GM19239 (cell line): ENCODE measurements around the gene PRKN.

Experiments
- DNase-seq: peaks from one replicate; pipeline ENCODE4 v3.0.0; 2011; ENCODE audit warnings: low spot score; ENCODE audit not compliant: insufficient read length
- FAIRE-seq: peaks from 2 replicates; lab custom pipeline; 2011; peaks lifted over from hg19 to GRCh38; lab: Jason Lieb, UNC

PRKN gene

GRCh38 chr6:161673026-161673425 lies 1054.5 kb downstream of the PRKN start:
- FAIRE-seq, result no peak
- no peak for DNase-seq

DNA sequence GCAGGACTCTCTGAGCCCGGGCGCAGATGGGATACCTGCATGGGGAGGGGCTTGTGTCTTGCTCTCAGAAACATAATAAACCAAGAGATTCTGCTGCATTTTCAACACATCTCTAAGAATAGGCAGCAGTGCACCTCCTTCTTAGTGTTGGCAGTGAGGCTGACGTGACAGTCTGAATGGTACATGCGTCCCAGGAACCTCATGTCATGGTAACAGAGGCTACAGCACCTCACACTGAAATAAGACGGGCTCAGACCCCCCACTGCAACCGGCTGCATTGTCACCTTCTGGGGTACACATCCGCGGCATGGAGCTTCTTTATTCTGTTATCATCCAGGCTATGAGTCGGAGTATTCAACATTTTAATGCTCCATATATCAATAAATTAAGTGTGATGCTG lies 1056.4 kb downstream of the PRKN start:
- no peak for DNase-seq
- FAIRE-seq, result no peak

DNA sequence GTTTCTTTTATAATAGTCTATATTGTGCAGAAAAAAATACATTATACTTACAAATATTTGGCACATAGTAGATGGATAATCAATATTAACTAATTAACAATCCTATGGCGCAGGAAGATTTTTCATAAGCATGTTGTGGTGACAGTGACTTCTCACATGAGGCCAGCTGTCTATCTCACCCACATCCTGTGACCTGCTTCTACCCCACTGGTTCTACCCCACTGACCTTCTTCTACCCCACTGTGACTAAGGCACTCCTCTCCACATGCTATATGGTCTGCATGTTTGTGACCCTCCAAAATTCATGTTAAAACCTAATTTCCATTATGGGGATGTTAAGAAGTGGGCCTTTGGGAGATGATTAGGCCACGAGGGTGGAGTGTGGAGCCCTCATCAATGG lies 1058.9 kb downstream of the PRKN start:
- DNase-seq, result no peak

GRCh38 chr6:161667957-161668356 lies 1059.6 kb downstream of the PRKN start:
- DNase-seq (no peak), FAIRE-seq (no peak)

More for the DNA sequence above, 1058.9 kb downstream of the PRKN start:
- no peak for FAIRE-seq

GRCh38 chr6:161663682-161664081 lies 1063.9 kb downstream of the PRKN start:
- no peak for FAIRE-seq
- DNase-seq, result no peak

GRCh38 chr6:161660666-161661571 lies 1066.6 kb downstream of the PRKN start:
- no peak for FAIRE-seq
- no peak for DNase-seq

- DNase-seq (no peak), FAIRE-seq (no peak)
Measured at GRCh38 chr6:161658211-161658610, 1069.4 kb downstream of the PRKN start.

- DNase-seq (no peak), FAIRE-seq (no peak)
Measured at GRCh38 chr6:161654209-161654608, 1073.4 kb downstream of the PRKN start.

DNA sequence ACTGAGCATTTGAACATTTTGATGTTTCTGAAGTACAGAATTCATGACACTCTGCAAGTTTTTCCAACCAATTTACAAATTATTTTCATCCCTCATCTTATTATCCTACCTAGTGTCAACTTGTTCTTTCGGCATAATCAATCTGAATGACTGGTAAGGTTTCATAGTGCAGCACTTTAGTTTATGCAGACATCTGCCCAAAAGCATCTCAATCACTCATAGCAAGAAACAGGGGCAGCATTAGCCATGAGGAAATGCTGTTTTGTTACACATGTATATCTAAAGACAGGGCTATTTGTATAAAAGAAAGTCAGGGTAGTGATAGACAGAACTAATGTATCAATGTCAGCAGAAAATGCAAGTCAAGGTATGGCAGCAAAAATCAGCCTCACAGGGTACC lies 1075.6 kb downstream of the PRKN start:
- FAIRE-seq (no peak), DNase-seq (no peak)

DNA sequence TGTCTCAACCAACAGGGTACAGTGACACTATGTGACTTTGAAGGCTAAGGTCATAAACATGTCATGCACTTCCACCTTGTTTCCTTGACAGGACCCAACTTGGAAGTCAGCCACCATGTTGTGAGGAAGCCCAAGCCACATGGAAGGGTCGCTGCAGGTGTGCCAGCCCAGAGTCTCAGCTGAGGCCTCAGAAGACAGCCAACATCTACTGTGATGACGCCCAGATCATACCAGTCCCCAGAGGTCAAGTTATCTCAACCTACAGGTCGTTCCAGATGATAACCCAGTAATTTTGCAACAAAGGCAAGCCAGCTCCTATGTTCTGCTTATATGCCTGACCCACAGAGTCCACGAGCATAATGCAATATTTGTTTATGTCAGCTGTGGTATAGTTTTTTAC lies 1077.7 kb downstream of the PRKN start:
- no peak for FAIRE-seq

GRCh38 chr6:161649068-161649467 lies 1078.5 kb downstream of the PRKN start:
- FAIRE-seq (no peak), DNase-seq (no peak)

More for the DNA sequence above, 1077.7 kb downstream of the PRKN start:
- DNase-seq, result no peak

GRCh38 chr6:161647234-161647633 lies 1080.3 kb downstream of the PRKN start:
- no peak for DNase-seq
- FAIRE-seq, result no peak

DNA sequence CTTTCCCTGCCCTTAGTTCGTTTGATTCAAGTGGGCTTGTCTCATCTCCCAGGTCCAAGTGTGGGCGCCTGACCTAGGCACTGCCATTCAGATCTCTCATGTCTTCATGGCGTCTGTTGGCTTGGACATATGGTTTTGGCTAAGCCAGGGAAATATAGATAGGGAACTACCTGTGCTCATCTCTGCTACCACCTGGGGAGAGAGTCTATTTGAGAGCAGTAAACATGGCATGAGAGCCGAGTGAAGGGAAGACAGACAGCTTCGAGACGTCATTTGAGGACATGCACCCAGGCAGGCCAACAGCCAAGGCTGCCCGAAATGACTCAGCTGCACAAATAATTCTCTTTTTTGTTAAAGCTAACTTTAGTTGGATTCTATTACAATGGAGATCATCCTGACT lies 1083.0 kb downstream of the PRKN start:
- no peak for FAIRE-seq
- no peak for DNase-seq

- no peak for DNase-seq
- FAIRE-seq, result no peak
Measured at GRCh38 chr6:161641175-161641574, 1086.4 kb downstream of the PRKN start.

GRCh38 chr6:161639772-161640171 lies 1087.8 kb downstream of the PRKN start:
- DNase-seq (no peak), FAIRE-seq (no peak)

GRCh38 chr6:161637658-161638057 lies 1089.9 kb downstream of the PRKN start:
- FAIRE-seq, result no peak
- no peak for DNase-seq

DNA sequence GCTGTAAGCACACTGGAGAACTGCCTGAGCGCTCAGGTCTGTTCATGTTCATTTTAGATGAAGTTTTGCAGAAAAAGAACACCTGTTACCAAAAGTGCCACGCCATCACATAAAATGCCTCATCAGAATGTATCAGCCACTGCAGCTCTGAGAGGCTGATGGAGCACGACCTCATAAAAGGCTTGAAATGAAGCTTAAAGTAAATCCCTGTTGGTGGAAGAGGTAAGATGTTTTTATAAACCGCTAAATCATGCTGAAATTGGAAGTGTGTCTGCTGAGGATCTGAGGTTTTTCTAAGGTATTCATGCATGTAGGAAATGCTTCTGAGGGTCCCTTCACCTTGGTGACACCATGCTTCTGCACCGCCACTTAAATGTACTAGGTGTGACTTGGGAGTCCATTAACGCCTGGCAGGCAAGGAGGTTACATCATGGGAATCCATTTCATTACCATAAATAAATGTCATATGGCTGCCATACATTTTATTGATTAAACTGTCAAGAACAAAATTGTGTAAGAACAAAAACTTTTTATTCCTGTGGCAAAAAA lies 1090.6 kb downstream of the PRKN start:
- DNase-seq, result no peak
- no peak for FAIRE-seq

DNA sequence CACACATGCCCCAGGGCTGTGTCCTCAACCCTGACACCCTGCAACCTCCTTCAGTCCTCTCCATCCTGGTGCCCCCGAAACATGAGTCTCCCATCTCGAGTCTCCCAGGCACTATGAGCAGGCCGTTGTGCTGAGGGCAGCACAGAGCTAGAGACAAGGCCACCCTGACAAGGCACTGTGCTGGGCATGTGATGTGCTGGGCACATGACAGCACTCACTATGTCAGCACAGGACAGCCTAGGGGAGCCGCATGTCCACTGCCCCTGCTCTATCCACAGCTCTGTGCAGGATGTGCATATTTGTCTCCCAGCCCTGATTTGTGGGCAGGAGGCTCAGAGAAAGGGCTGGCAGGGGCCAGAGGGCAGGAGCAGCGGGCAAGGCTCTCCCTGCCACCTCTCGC lies 1091.6 kb downstream of the PRKN start:
- FAIRE-seq (no peak), DNase-seq (no peak)

- FAIRE-seq, result no peak
- DNase-seq, result no peak
Measured at GRCh38 chr6:161634916-161635315, 1092.7 kb downstream of the PRKN start.

DNA sequence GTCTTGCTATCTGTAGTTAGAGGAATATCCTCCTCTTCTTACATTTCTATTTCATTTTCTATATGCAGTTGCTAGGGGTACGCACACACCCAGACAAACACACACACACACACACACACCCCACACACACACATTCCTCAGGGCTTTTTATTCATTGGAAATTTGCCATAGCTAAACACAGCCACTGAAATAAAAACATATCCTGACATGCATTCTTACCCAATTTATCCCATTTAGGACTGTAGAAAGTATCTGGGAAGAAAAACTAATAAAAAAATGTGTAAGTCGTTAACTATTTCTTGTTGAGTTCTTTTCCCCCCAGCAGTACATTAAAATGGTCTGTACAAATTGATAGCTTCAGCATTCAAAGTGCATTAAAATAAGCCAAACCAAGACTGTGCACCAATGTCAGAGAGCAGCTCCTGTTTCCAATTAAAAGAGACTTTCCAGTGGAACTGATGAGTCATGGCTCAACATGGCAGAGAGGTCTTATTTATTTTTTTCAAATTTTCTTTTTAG lies 1095.8 kb downstream of the PRKN start:
- no peak for FAIRE-seq
- DNase-seq, result no peak

DNA sequence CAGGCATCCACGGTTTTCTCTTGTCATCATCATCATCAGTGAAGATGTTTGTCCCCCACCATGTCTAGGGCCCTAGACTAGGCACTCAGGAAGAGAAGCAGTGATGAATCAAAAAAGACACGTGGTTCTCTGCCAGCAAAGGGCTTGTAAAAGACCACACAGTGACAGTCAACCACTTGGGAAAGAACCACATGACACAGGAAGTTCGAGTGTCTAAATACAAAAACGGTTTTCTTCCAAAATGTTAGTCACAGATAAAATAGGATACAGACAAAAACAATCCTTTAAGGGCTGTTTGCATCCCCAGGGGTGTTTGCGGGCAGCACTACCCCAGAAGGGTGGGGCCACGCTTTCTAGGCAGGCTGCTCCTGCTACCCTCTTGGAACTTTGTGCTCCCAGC lies 1096.9 kb downstream of the PRKN start:
- DNase-seq, result no peak
- no peak for FAIRE-seq
